Brain pericyte (primary cell): ENCODE measurements around the gene AP1AR.
A peak's percentile ranks its signal among the peaks of the same experiment; 100 is the strongest.
"Not testable (repeated sequence)": the region's sequence is repeated elsewhere in the genome, so short reads cannot be mapped to it uniquely, and the experiment has no call there.

ENCODE experiments used
- DNase-seq: peaks from one replicate; pipeline ENCODE4 v3.0.0-alpha.2; 2012; ENCODE audit warnings: low read depth, low spot score

AP1AR gene

GRCh38 chr4:112231779-112232713, at the start of gene AP1AR:
TSS of gene AP1AR (plus strand) at chr4:112231787. CDS start at chr4:112232092, 305 bp downstream.
- peak; percentile 49 for DNase-seq

- no peak for DNase-seq
Observed at GRCh38 chr4:112182604-112183003, 49.0 kb upstream of the AP1AR start.

- no peak for DNase-seq
Observed at GRCh38 chr4:112183252-112183651, 48.3 kb upstream of the AP1AR start.

GRCh38 chr4:112184438-112184837, 47.1 kb upstream of the AP1AR start:
- no peak for DNase-seq

GRCh38 chr4:112185334-112185733, 46.3 kb upstream of the AP1AR start:
- no peak for DNase-seq

- no peak for DNase-seq
Observed at GRCh38 chr4:112185740-112186670, 45.6 kb upstream of the AP1AR start.

GRCh38 chr4:112189754-112190153, 41.8 kb upstream of the AP1AR start:
- no peak for DNase-seq

GRCh38 chr4:112190684-112191083, 40.9 kb upstream of the AP1AR start:
- DNase-seq, result no peak

- no peak for DNase-seq
Observed at GRCh38 chr4:112196461-112196860, 35.1 kb upstream of the AP1AR start.

- DNase-seq, result no peak
Observed at GRCh38 chr4:112199041-112199440, 32.5 kb upstream of the AP1AR start.

GRCh38 chr4:112201915-112202505, 29.6 kb upstream of the AP1AR start:
- DNase-seq, result no peak

- DNase-seq, result no peak
Observed at GRCh38 chr4:112203593-112203992, 28.0 kb upstream of the AP1AR start.

- DNase-seq, result no peak
Observed at GRCh38 chr4:112206431-112206830, 25.2 kb upstream of the AP1AR start.

- DNase-seq, result not testable (repeated sequence)
Observed at GRCh38 chr4:112208137-112209095, 23.2 kb upstream of the AP1AR start.

- no peak for DNase-seq
Observed at GRCh38 chr4:112210777-112211176, 20.8 kb upstream of the AP1AR start.

GRCh38 chr4:112213091-112213490, 18.5 kb upstream of the AP1AR start:
- no peak for DNase-seq

GRCh38 chr4:112213856-112214255, 17.7 kb upstream of the AP1AR start:
- DNase-seq, result no peak

GRCh38 chr4:112214390-112215264, 17.0 kb upstream of the AP1AR start:
- DNase-seq, result no peak

- DNase-seq, result no peak
Observed at GRCh38 chr4:112219826-112220366, 11.7 kb upstream of the AP1AR start.
